Neuronal stem cell (in vitro differentiated cells): ENCODE measurements around the gene LCP1.

ENCODE experiments used
- DNase-seq: peaks from one replicate; pipeline ENCODE4 v3.0.0-alpha.2; 2013; ENCODE audit warnings: low spot score
- H2AFZ ChIP-seq: one replicate; pipeline ENCODE4 v1.6.1; 2013; ENCODE audit warnings: mild to moderate bottlenecking, low read length, inconsistent platforms
- H2AK5ac ChIP-seq: 2 replicates; pipeline ENCODE4 v1.6.1; 2013; ENCODE audit warnings: low read depth, mild to moderate bottlenecking, inconsistent platforms, low read length, moderate library complexity, mixed read lengths
- H2BK120ac ChIP-seq: 2 replicates; pipeline ENCODE4 v1.6.1; 2013; ENCODE audit warnings: low read depth, mild to moderate bottlenecking, inconsistent platforms, low read length, moderate library complexity, mixed read lengths
- H2BK12ac ChIP-seq: one replicate; pipeline ENCODE4 v1.6.1; 2013; ENCODE audit warnings: low read length, inconsistent platforms
- H2BK15ac ChIP-seq: 2 replicates; pipeline ENCODE4 v1.6.1; 2013; ENCODE audit warnings: mild to moderate bottlenecking, low read length, inconsistent platforms, mixed read lengths
- H2BK5ac ChIP-seq: one replicate; pipeline ENCODE4 v1.6.1; 2013; ENCODE audit warnings: inconsistent platforms, mild to moderate bottlenecking, low read length, moderate library complexity
- H3K14ac ChIP-seq: one replicate; pipeline ENCODE4 v1.6.1; 2013; ENCODE audit warnings: low read length, inconsistent platforms
- H3K18ac ChIP-seq: 2 replicates; pipeline ENCODE4 v1.6.1; 2013; ENCODE audit warnings: low read length, inconsistent platforms
- H3K23ac ChIP-seq: 2 replicates; pipeline ENCODE4 v1.6.1; 2013; ENCODE audit warnings: low read depth, mild to moderate bottlenecking, mixed read lengths, low read length, inconsistent platforms; ENCODE audit not compliant: poor library complexity
- H3K27ac ChIP-seq: replicated peaks from 3 replicates; pipeline ENCODE4 v1.5.1; 2013; ENCODE audit warnings: low read length, inconsistent platforms
- H3K27me3 ChIP-seq, 3 experiments: 2 replicates each; pipeline ENCODE4 v1.6.1; 2013; ENCODE audit warnings: low read length in 3 of 3, mild to moderate bottlenecking in 2 of 3, inconsistent platforms in 1 of 3, low read depth in 1 of 3, mixed read lengths in 1 of 3, moderate library complexity in 1 of 3; ENCODE audit not compliant: control insufficient read depth in 3 of 3, insufficient read depth in 3 of 3
- H3K36me3 ChIP-seq, 2 donors: replicated peaks in 1 of 2; 2 replicates each; pipeline ENCODE4 v1.6.1; 2013; ENCODE audit warnings: low read length in 2 of 2; ENCODE audit not compliant: control insufficient read depth in 2 of 2, insufficient read depth in 2 of 2
- H3K4ac ChIP-seq: 2 replicates; pipeline ENCODE4 v1.6.1; 2013; ENCODE audit warnings: inconsistent platforms, mild to moderate bottlenecking, low read length, moderate library complexity
- H3K4me1 ChIP-seq, 2 donors: 1 replicate in 1 of 2; 2 replicates in 1 of 2; pipeline ENCODE4 v1.6.1; 2013; ENCODE audit warnings: low read length in 2 of 2, low read depth in 1 of 2; ENCODE audit not compliant: control insufficient read depth in 2 of 2, insufficient read depth in 1 of 2
- H3K4me2 ChIP-seq: one replicate; pipeline ENCODE4 v1.6.1; 2013; ENCODE audit warnings: mild to moderate bottlenecking, low read length, inconsistent platforms; ENCODE audit not compliant: insufficient read depth, poor library complexity, severe bottlenecking
- H3K4me3 ChIP-seq, 2 donors: 2 replicates each; pipeline ENCODE4 v1.5.1; 2013; ENCODE audit warnings: low read length in 2 of 2, mild to moderate bottlenecking in 2 of 2, inconsistent platforms in 1 of 2, moderate library complexity in 1 of 2
- H3K79me1 ChIP-seq: one replicate; pipeline ENCODE4 v1.6.1; 2013; ENCODE audit warnings: low read depth, mild to moderate bottlenecking, inconsistent platforms, low read length, moderate library complexity
- H3K9ac ChIP-seq: one replicate; pipeline ENCODE4 v1.6.1; 2013; ENCODE audit warnings: mild to moderate bottlenecking, low read depth, low read length, inconsistent platforms; ENCODE audit not compliant: poor library complexity
- H3K9me3 ChIP-seq, 2 donors: replicated peaks in 1 of 2; 2 replicates each; pipeline versions ENCODE3 to v1.6.1; 2013; ENCODE audit warnings: low read length in 2 of 2, mild to moderate bottlenecking in 2 of 2, inconsistent platforms in 1 of 2, low read depth in 1 of 2, mixed read lengths in 1 of 2, moderate library complexity in 1 of 2; ENCODE audit not compliant: control insufficient read depth in 2 of 2, insufficient read depth in 1 of 2
- H4K8ac ChIP-seq: one replicate; pipeline ENCODE4 v1.6.1; 2013; ENCODE audit warnings: low read depth, mild to moderate bottlenecking, inconsistent platforms, low read length, moderate library complexity
- H4K91ac ChIP-seq: one replicate; pipeline ENCODE4 v1.6.1; 2013; ENCODE audit warnings: low read length, low read depth, mild to moderate bottlenecking, inconsistent platforms; ENCODE audit not compliant: poor library complexity
- WGBS, 2 donors: extraction: QIAGEN DNeasy Blood & Tissue Kit; methylation state at CpG; one replicate each; pipeline ENCODE4 v1.1.7; 2013; ENCODE audit warnings: missing lambda C conversion rate in 2 of 2, mixed read lengths in 1 of 2; ENCODE audit not compliant: insufficient read length in 2 of 2, insufficient replicate concordance in 1 of 2; ENCODE audit errors: extremely low coverage in 2 of 2; 5-methylcytosine and 5-hydroxymethylcytosine counted together

The LCP1 gene

GRCh38 chr13:46171739-46172138, 10.2 kb downstream of the LCP1 start:
- Histone ChIP-seq H2AK5ac (no peak overlapping the region), H3K4ac (no peak overlapping the region), H3K27ac (no peak overlapping the region), H3K9me3 (no peaks in the 10 kb centered on the region), H2BK12ac (no peak overlapping the region), H3K23ac (no peak overlapping the region), H2AFZ (no peak overlapping the region), H3K4me2 (no peak overlapping the region), H2BK5ac (no peak overlapping the region), H4K91ac (no peak overlapping the region), H3K4me1 (peaks cover 20% of the 10 kb centered on the region in 2 donors), H2BK120ac (no peak overlapping the region), H3K27me3 (no peaks in the 10 kb centered on the region), H4K8ac (no peak overlapping the region), H3K9ac (no peak overlapping the region), H3K36me3 (no peaks in the 10 kb centered on the region), H2BK15ac (no peak overlapping the region), H3K14ac (no peak overlapping the region), H3K79me1 (no peaks in the 10 kb centered on the region), H3K4me3 (no peak overlapping the region), H3K18ac (no peak overlapping the region)
- no peak for DNase-seq
- no CpG with 5 or more reads among the region's 7 CpGs for whole genome bisulfite sequencing, 2 donors

GRCh38 chr13:46171217-46171616, 10.8 kb downstream of the LCP1 start:
- H3K9ac ChIP-seq: no peak overlapping the region
- H2BK12ac ChIP-seq: no peak overlapping the region
- H3K79me1 ChIP-seq: no peaks in the 10 kb centered on the region
- no peak overlapping the region for H3K4me2 ChIP-seq
- DNase-seq: no peak
- no peak overlapping the region for H4K8ac ChIP-seq
- no peak overlapping the region for H3K4me3 ChIP-seq
- no peak overlapping the region for H4K91ac ChIP-seq
- no peaks in the 10 kb centered on the region for H3K36me3 ChIP-seq
- no peaks in the 10 kb centered on the region for H3K27me3 ChIP-seq
- no peak overlapping the region for H2AK5ac ChIP-seq
- no peak overlapping the region for H2BK15ac ChIP-seq
- H3K18ac ChIP-seq: no peak overlapping the region
- H2AFZ ChIP-seq: no peak overlapping the region
- H3K4me1 ChIP-seq: peaks cover 20% of the 10 kb centered on the region in 2 donors
- no peaks in the 10 kb centered on the region for H3K9me3 ChIP-seq
- peak overlapping the region; percentile 7 for H3K27ac ChIP-seq
- no peak overlapping the region for H3K4ac ChIP-seq
- H2BK120ac ChIP-seq: no peak overlapping the region
- H3K14ac ChIP-seq: no peak overlapping the region
- no peak overlapping the region for H3K23ac ChIP-seq
- no CpG with 5 or more reads among the region's 4 CpGs for WGBS, 2 donors
- H2BK5ac ChIP-seq: no peak overlapping the region

- Histone ChIP-seq H2BK120ac (no peak overlapping the region), H3K14ac (no peak overlapping the region), H3K79me1 (no peaks in the 10 kb centered on the region), H2BK5ac (no peak overlapping the region), H2BK15ac (no peak overlapping the region), H3K27ac (no peak overlapping the region), H2AK5ac (no peak overlapping the region), H2AFZ (no peak overlapping the region), H3K4me1 (peaks cover 20% of the 10 kb centered on the region in 2 donors), H4K91ac (no peak overlapping the region), H2BK12ac (no peak overlapping the region), H3K9me3 (no peaks in the 10 kb centered on the region), H3K9ac (no peak overlapping the region), H3K18ac (no peak overlapping the region), H3K4me3 (no peak overlapping the region), H3K23ac (no peak overlapping the region), H3K4ac (no peak overlapping the region), H4K8ac (no peak overlapping the region), H3K27me3 (no peaks in the 10 kb centered on the region), H3K36me3 (no peaks in the 10 kb centered on the region), H3K4me2 (no peak overlapping the region)
- no CpG with 5 or more reads among the region's 3 CpGs for WGBS, 2 donors
- DNase-seq: peak; percentile 17
Measured at GRCh38 chr13:46170687-46171086, 11.3 kb downstream of the LCP1 start.

GRCh38 chr13:46170268-46170667, 11.7 kb downstream of the LCP1 start:
- Histone ChIP-seq H2BK120ac (no peak overlapping the region), H3K27ac (no peak overlapping the region), H3K14ac (no peak overlapping the region), H2BK15ac (no peak overlapping the region), H3K4ac (no peak overlapping the region), H2AFZ (no peak overlapping the region), H2BK12ac (no peak overlapping the region), H3K4me3 (no peak overlapping the region), H2AK5ac (no peak overlapping the region), H3K36me3 (no peaks in the 10 kb centered on the region), H4K8ac (no peak overlapping the region), H3K9me3 (no peaks in the 10 kb centered on the region), H3K9ac (no peak overlapping the region), H4K91ac (no peak overlapping the region), H3K23ac (no peak overlapping the region), H3K18ac (peak overlapping the region; percentile 30), H2BK5ac (no peak overlapping the region), H3K79me1 (no peaks in the 10 kb centered on the region), H3K27me3 (no peaks in the 10 kb centered on the region), H3K4me1 (peaks cover 20% of the 10 kb centered on the region in 2 donors), H3K4me2 (no peak overlapping the region)
- WGBS, 2 donors: no CpG with 5 or more reads among the region's 7 CpGs
- DNase-seq: no peak
